ENCODE results near the gene RBM19.

- no peak for TF ChIP-seq CTCF (conservative IDR thresholded peaks at IDR 0.05 in 1 of 2, IDR thresholded peaks at IDR 0.05 in 1 of 2; ENCODE audit: low read depth in 1 of 2, low read length in 2 of 2)
- TF ChIP-seq EZH2 (IDR thresholded peaks at IDR 0.05; ENCODE audit: low read length, missing control alignments): no peak
Measured at GRCh38 chr12:113939867-113940266, 26.3 kb downstream of the RBM19 start.
